Endothelial cell of umbilical vein (primary cell): ENCODE results near the gene GGA2. TPM values are rescaled to one million over a fixed set of nuclear protein-coding genes. Genes with fewer than 3 reads are reported as not detected.
"Not testable (repeated sequence)": the region's sequence is repeated elsewhere in the genome, so short reads cannot be mapped to it uniquely, and the experiment has no call there.

Experiments
- BruUV-seq: library from RNA; stranded (reverse); fragments of 400-500 nt; replicated peaks from 2 replicates; lab custom pipeline; 2021; lab: Mats Ljungman, UMichigan
- CTCF ChIA-PET: fragments of 300-600, 350-600 bp; sonication (Branson Sonifier 250); formaldehyde crosslinking; loops from one replicate; lab custom pipeline; 2021; ENCODE audit warnings: antibody characterized with exemption, inconsistent platforms; lab: Charles Lee
- POLR2A ChIA-PET: fragments of 300-600, 350-600 bp; sonication (Branson Sonifier 250); formaldehyde crosslinking; loops from one replicate; lab custom pipeline; 2021; ENCODE audit warnings: antibody characterized with exemption, inconsistent platforms; lab: Charles Lee
- DNase-seq: peaks from one replicate; pipeline ENCODE4 v3.0.0-alpha.2; 2011; ENCODE audit warnings: low read depth, low spot score
- FAIRE-seq: peaks from 2 replicates; lab custom pipeline; 2011; peaks lifted over from hg19 to GRCh38; lab: Jason Lieb, UNC
- H2AFZ ChIP-seq: 2 replicates; pipeline ENCODE4 v1.6.0; 2012; ENCODE audit warnings: low read depth, low read length, control low read depth, inconsistent platforms
- H3K27ac ChIP-seq: 2 replicates; pipeline ENCODE4 v1.5.1; 2011; ENCODE audit warnings: low read depth, mild to moderate bottlenecking, control low read depth, low read length, moderate library complexity; ENCODE audit not compliant: insufficient read depth
- H3K27me3 ChIP-seq, 2 experiments: 2 replicates each; pipeline versions ENCODE4 v1.6.0 to v1.6.1; 2011; ENCODE audit warnings: low read length in 2 of 2, mixed read lengths in 1 of 2; ENCODE audit not compliant: control insufficient read depth in 2 of 2, insufficient read depth in 2 of 2
- H3K36me3 ChIP-seq, 2 experiments: 2 replicates in 1 of 2; 3 replicates in 1 of 2; pipeline ENCODE4 v1.5.1; 2011; ENCODE audit warnings: low read length in 2 of 2, mild to moderate bottlenecking in 1 of 2, moderate library complexity in 1 of 2; ENCODE audit not compliant: control insufficient read depth in 2 of 2, insufficient read depth in 2 of 2; ENCODE audit errors: extremely low read depth in 1 of 2
- H3K4me1 ChIP-seq: 3 replicates; pipeline ENCODE4 v1.5.1; 2011; ENCODE audit warnings: mild to moderate bottlenecking, low read length; ENCODE audit not compliant: control insufficient read depth, insufficient read depth; ENCODE audit errors: extremely low read depth
- H3K4me2 ChIP-seq: 2 replicates; pipeline ENCODE4 v1.6.1; 2011; ENCODE audit warnings: low read length, control low read depth, mixed read lengths; ENCODE audit not compliant: insufficient read depth
- H3K4me3 ChIP-seq, 3 experiments: fragments of 200-600 bp in 1 of 3; sonication (generic), shearing (Covaris generic) in 1 of 3; replicated peaks in 1 of 3; 2 replicates each; pipeline ENCODE4 v1.5.1; 2011 to 2016; ENCODE audit warnings: control low read depth in 3 of 3, low read length in 3 of 3, mild to moderate bottlenecking in 2 of 3, inconsistent platforms in 1 of 3, low read depth in 1 of 3, moderate library complexity in 1 of 3; ENCODE audit not compliant: insufficient read depth in 1 of 3
- H3K79me2 ChIP-seq: 2 replicates; pipeline ENCODE4 v1.6.0; 2012; ENCODE audit warnings: low read length, inconsistent platforms; ENCODE audit not compliant: control insufficient read depth, insufficient read depth
- H3K9ac ChIP-seq: replicated peaks from 2 replicates; pipeline ENCODE3; 2011; ENCODE audit warnings: low read length, control low read depth; ENCODE audit not compliant: insufficient read depth; ENCODE audit errors: extremely low read depth
- H3K9me1 ChIP-seq: replicated peaks from 3 replicates; pipeline ENCODE4 v1.6.0; 2011; ENCODE audit warnings: mild to moderate bottlenecking, low read length; ENCODE audit not compliant: control insufficient read depth, insufficient read depth; ENCODE audit errors: extremely low read depth
- H3K9me3 ChIP-seq: replicated peaks from 2 replicates; pipeline ENCODE4 v1.5.1; 2012; ENCODE audit warnings: low read length, inconsistent platforms; ENCODE audit not compliant: control insufficient read depth, insufficient read depth
- H4K20me1 ChIP-seq: replicated peaks from 2 replicates; pipeline ENCODE3; 2011; ENCODE audit warnings: mild to moderate bottlenecking, low read length; ENCODE audit not compliant: control insufficient read depth, insufficient read depth; ENCODE audit errors: extremely low read depth
- CTCF ChIP-seq, 2 donors: IDR thresholded peaks; 1 replicate in 1 of 2; 2 replicates in 1 of 2; pipeline ENCODE4 v1.5.1; 2011; ENCODE audit warnings: low read length in 2 of 2, mild to moderate bottlenecking in 2 of 2, moderate library complexity in 2 of 2, control low read depth in 1 of 2, inconsistent platforms in 1 of 2, low read depth in 1 of 2; ENCODE audit not compliant: insufficient read depth in 1 of 2; ENCODE audit errors: extremely low read depth in 1 of 2
- EZH2 ChIP-seq: IDR thresholded peaks from 2 replicates; pipeline ENCODE4 v1.6.1; 2012; ENCODE audit warnings: borderline replicate concordance, low read depth, mild to moderate bottlenecking, moderate library complexity, low read length, inconsistent platforms; ENCODE audit not compliant: severe bottlenecking
- JUN ChIP-seq: IDR thresholded peaks from 2 replicates; pipeline ENCODE4 v1.6.1; 2011; ENCODE audit warnings: borderline replicate concordance, low read depth; ENCODE audit not compliant: insufficient read length, insufficient read depth
- MAX ChIP-seq: IDR thresholded peaks from 2 replicates; pipeline ENCODE4 v1.6.1; 2011; ENCODE audit not compliant: insufficient read depth, insufficient read length
- MYC ChIP-seq: IDR thresholded peaks from one replicate; pipeline ENCODE4 v1.6.1; 2011; ENCODE audit warnings: mild to moderate bottlenecking, low read depth, low read length
- POLR2A ChIP-seq: IDR thresholded peaks from 2 replicates; pipeline ENCODE4 v1.6.1; 2012; ENCODE audit warnings: low read depth, mild to moderate bottlenecking, control low read depth, low read length
- POLR2AphosphoS5 ChIP-seq: IDR thresholded peaks from 2 replicates; pipeline ENCODE4 v1.6.1; 2012; ENCODE audit warnings: low read depth, mild to moderate bottlenecking, control low read depth, low read length, moderate library complexity; ENCODE audit not compliant: insufficient read depth
- dilution Hi-C: fragments of 300-500 bp; cut with MboI; formaldehyde crosslinking; loops from one replicate; pipeline ENCODE4 v1.15.0; 2019; ENCODE audit warnings: low sequenced_read_pairs; ENCODE audit not compliant: extremely low pct_ligation_motif_present
- intact Hi-C: fragments of 100-400 bp; cut with micrococcal nuclease; formaldehyde crosslinking; loops from one replicate; pipeline ENCODE4 v1.10.0; 2022
- polyA plus RNA-seq, 4 experiments: library from polyadenylated mRNA; depleted of rRNA in 3 of 4; stranded (reverse) in 3 of 4; unstranded in 1 of 4; fragments of >200 nt; gene quantifications; 2 replicates each; pipeline versions ENCODE4 v1.2.1 to v1.2.3, GENCODE V29; 2011 to 2012; ENCODE audit warnings: missing spikeins in 1 of 4
- total RNA-seq: library from RNA; stranded (reverse); gene quantifications from 2 replicates; pipeline ENCODE4 v1.2.3, GENCODE V29; 2021

The GGA2 gene
- total and polyA plus RNA-seq, 2 donors (not counting 3 experiments of a cell fraction or from before 2014, with no cell fraction given): 33.3 to 73.1 TPM

GRCh38 chr16:23544436-23544835 lies 34.1 kb upstream of the GGA2 start:
- BruUV-seq: no TSS peak
- intact Hi-C loops: no loop called here
- Histone ChIP-seq H3K9me3 (no peaks in the 10 kb centered on the region), H3K27me3 (no peaks in the 10 kb centered on the region), H3K79me2 (no peaks in the 10 kb centered on the region), H3K36me3 (peaks cover 2 to 19% of the 10 kb centered on the region in 2 experiments), H3K4me1 (no peaks in the 10 kb centered on the region), H3K27ac (no peak overlapping the region), H2AFZ (no peak overlapping the region), H3K9ac (no peak overlapping the region), H4K20me1 (peaks cover 2% of the 10 kb centered on the region), H3K4me3 (no peak overlapping the region), H3K4me2 (no peak overlapping the region), H3K9me1 (no peaks in the 10 kb centered on the region)
- no peak for TF ChIP-seq MYC
- TF ChIP-seq POLR2A: no peak
- TF ChIP-seq POLR2AphosphoS5: no peak
- no peak for TF ChIP-seq MAX
- no peak for TF ChIP-seq EZH2
- TF ChIP-seq CTCF (IDR thresholded peaks at IDR 0.05; ENCODE audit: extremely low read depth in 1 of 2, insufficient read depth in 1 of 2, low read depth in 1 of 2, low read length in 2 of 2): no peak
- no peak for TF ChIP-seq JUN
- FAIRE-seq (no peak), DNase-seq (no peak)
- dilution Hi-C loops: no loop called here
- POLR2A ChIA-PET: no interaction called here
- CTCF ChIA-PET: no interaction called here

DNA sequence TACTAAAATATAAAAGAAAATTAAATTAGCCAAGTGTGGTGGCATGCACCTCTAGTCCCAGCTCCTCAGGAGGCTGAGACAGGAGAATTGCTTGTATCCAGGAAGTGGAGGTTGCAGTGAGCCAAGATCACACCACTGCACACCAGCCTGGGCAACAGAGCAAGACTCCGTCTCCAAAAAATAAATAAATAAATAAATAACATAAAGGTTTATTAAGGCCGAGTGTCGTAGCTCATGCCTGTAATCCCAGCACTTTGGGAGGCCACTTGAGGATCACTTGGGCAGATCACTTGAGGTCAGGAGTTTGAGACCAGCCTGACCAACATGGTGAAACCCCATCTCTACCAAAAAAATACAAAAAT lies 30.5 kb upstream of the GGA2 start:
- dilution Hi-C loops, H3K27ac ChIP-seq, H3K79me2 ChIP-seq, H3K4me1 ChIP-seq, H3K9me3 ChIP-seq, H2AFZ ChIP-seq, H3K36me3 ChIP-seq, H3K4me3 ChIP-seq, intact Hi-C loops, CTCF ChIA-PET, H3K27me3 ChIP-seq, DNase-seq, H3K4me2 ChIP-seq, POLR2A ChIA-PET, FAIRE-seq, H4K20me1 ChIP-seq, BruUV-seq, H3K9me1 ChIP-seq, H3K9ac ChIP-seq: not testable (repeated sequence)
